ENCODE data around the gene CFAP100.

DNA sequence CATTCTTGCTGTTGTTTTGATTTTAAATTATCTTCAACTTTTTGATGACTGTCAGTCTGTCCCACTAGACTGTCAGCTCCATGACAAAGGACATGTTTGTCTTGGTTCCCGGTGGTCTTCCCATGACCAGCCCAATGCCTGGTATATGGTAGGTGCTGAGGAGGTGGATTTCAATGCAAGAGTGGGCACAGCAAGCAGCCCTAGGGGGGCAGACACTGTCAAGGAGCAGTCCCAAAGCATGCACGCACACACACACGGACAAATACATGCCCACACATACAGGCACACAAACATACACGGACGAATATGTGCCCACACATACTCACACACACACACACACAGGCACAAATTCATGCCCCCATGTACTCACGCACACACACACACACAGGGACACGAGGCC is 49.5 kb upstream of the CFAP100 start:
- TF ChIP-seq POLR2AphosphoS5 (IDR thresholded peaks at IDR 0.05; ENCODE audit: borderline replicate concordance, low read depth, low read length): no peak
- no peak for TF ChIP-seq EZH2 (IDR thresholded peaks at IDR 0.05)
- no peak for TF ChIP-seq FOXP2 (optimal IDR thresholded peaks at IDR 0.05; ENCODE audit: control extremely low read depth, extremely low read length, insufficient read depth)

Measured in SK-N-MC (cell line).